HEK293 (cell line): Measurements from ENCODE around the gene RAB11FIP3.

Experiments used
- CTCF ChIA-PET: fragments of 350-600 bp; formaldehyde crosslinking; extraction: SDS; loops from one replicate; lab custom pipeline; 2021; ENCODE audit warnings: antibody characterized with exemption; lab: Yijun Ruan, JAX
- POLR2A ChIA-PET: fragments of 300-600 bp; formaldehyde crosslinking; extraction: SDS; loops from one replicate; lab custom pipeline; 2020; ENCODE audit warnings: antibody characterized with exemption, inconsistent platforms; lab: Yijun Ruan, JAX
- H3K27ac ChIP-seq: fragments of 200-500 bp; sonication (Bioruptor generic); 2 replicates; pipeline ENCODE4 v1.5.1; 2014; ENCODE audit warnings: low read depth, low read length, control low read depth, inconsistent platforms; ENCODE audit errors: extremely low read depth
- H3K36me3 ChIP-seq, 2 experiments: fragments of 200-500 bp in 1 of 2; sonication (Bioruptor generic) in 1 of 2; 1 replicate in 1 of 2; 2 replicates in 1 of 2; pipeline ENCODE4 v1.5.1; 2014 to 2017; ENCODE audit warnings: inconsistent platforms in 2 of 2, low read length in 2 of 2; ENCODE audit not compliant: control insufficient read depth in 2 of 2, insufficient read depth in 1 of 2
- H3K4me1 ChIP-seq: fragments of 200-500 bp; sonication (Bioruptor generic); 2 replicates; pipeline ENCODE4 v1.5.1; 2014; ENCODE audit warnings: mild to moderate bottlenecking, low read length, inconsistent platforms; ENCODE audit not compliant: control insufficient read depth, insufficient read depth
- H3K4me3 ChIP-seq: 2 replicates; pipeline ENCODE4 v1.5.1; 2011; ENCODE audit warnings: low read depth, mild to moderate bottlenecking, control low read depth, low read length, moderate library complexity
- H3K9me3 ChIP-seq: fragments of 200-500 bp; sonication (Bioruptor generic); 2 replicates; pipeline ENCODE4 v1.5.1; 2014; ENCODE audit warnings: low read depth, low read length, inconsistent platforms; ENCODE audit not compliant: control insufficient read depth, insufficient read depth
- EGR2 ChIP-seq: fragments of 450-650 bp; formaldehyde crosslinking; IDR thresholded peaks from 2 replicates; pipeline ENCODE4 v1.5.1; 2016; ENCODE audit warnings: low read depth, missing biosample characterization, missing genetic modification characterization
- GLI2 ChIP-seq: fragments of 450-650 bp; formaldehyde crosslinking; IDR thresholded peaks from 2 replicates; pipeline ENCODE4; 2017; ENCODE audit warnings: missing biosample characterization, missing genetic modification characterization, low read depth, borderline replicate concordance
- HOXD13 ChIP-seq: sonication (generic); formaldehyde crosslinking; IDR thresholded peaks from 2 replicates; pipeline ENCODE4 v1.8.0; 2022; ENCODE audit warnings: missing genetic modification reagents, borderline replicate concordance
- MZF1 ChIP-seq: fragments of 450-650 bp; formaldehyde crosslinking; IDR thresholded peaks from 2 replicates; pipeline ENCODE4 v1.5.1; 2017; ENCODE audit warnings: missing biosample characterization, missing genetic modification characterization, borderline replicate concordance
- OVOL3 ChIP-seq: fragments of 450-650 bp; formaldehyde crosslinking; IDR thresholded peaks from 2 replicates; pipeline ENCODE4 v1.5.1; 2016; ENCODE audit warnings: missing biosample characterization, missing genetic modification characterization
- REPIN1 ChIP-seq: fragments of 450-650 bp; formaldehyde crosslinking; IDR thresholded peaks from 2 replicates; pipeline ENCODE4 v1.5.1; 2017; ENCODE audit warnings: missing biosample characterization, missing genetic modification characterization, low read depth
- SALL2 ChIP-seq: fragments of 450-650 bp; formaldehyde crosslinking; IDR thresholded peaks from 2 replicates; pipeline ENCODE4 v1.5.0; 2017; ENCODE audit warnings: missing biosample characterization, mild to moderate bottlenecking, missing genetic modification characterization, borderline replicate concordance
- SCRT1 ChIP-seq: fragments of 450-650 bp; formaldehyde crosslinking; IDR thresholded peaks from 2 replicates; pipeline ENCODE4 v1.5.1; 2016; ENCODE audit warnings: missing biosample characterization, missing genetic modification characterization, borderline replicate concordance
- TCF7L2 ChIP-seq: IDR thresholded peaks from 2 replicates; pipeline ENCODE4 v1.6.1; 2011; ENCODE audit warnings: low read depth, mild to moderate bottlenecking, inconsistent platforms, low read length, moderate library complexity, borderline replicate concordance
- ZBTB7A ChIP-seq: fragments of 450-650 bp; formaldehyde crosslinking; IDR thresholded peaks from 2 replicates; pipeline ENCODE4 v1.5.1; 2016; ENCODE audit warnings: low read depth, missing biosample characterization, missing genetic modification characterization
- ZNF112 ChIP-seq: fragments of 450-650 bp; formaldehyde crosslinking; IDR thresholded peaks from 2 replicates; pipeline ENCODE4 v1.5.0; 2017; ENCODE audit warnings: missing biosample characterization, missing genetic modification characterization
- ZNF202 ChIP-seq: fragments of 450-650 bp; formaldehyde crosslinking; IDR thresholded peaks from 2 replicates; pipeline ENCODE4 v1.5.1; 2016; ENCODE audit warnings: missing biosample characterization, missing genetic modification characterization, borderline replicate concordance
- ZNF341 ChIP-seq: fragments of 450-650 bp; formaldehyde crosslinking; IDR thresholded peaks from 2 replicates; pipeline ENCODE4; 2016; ENCODE audit warnings: low read depth, missing biosample characterization, missing genetic modification characterization
- ZNF350 ChIP-seq: fragments of 450-650 bp; formaldehyde crosslinking; IDR thresholded peaks from 2 replicates; pipeline ENCODE4 v1.5.0; 2017; ENCODE audit warnings: missing biosample characterization, mild to moderate bottlenecking, missing genetic modification characterization
- ZNF510 ChIP-seq: fragments of 450-650 bp; formaldehyde crosslinking; IDR thresholded peaks from 2 replicates; pipeline ENCODE4 v1.5.1; 2018; ENCODE audit warnings: mild to moderate bottlenecking, missing genetic modification characterization, missing biosample characterization; ENCODE audit not compliant: insufficient replicate concordance
- ZNF530 ChIP-seq: fragments of 450-650 bp; formaldehyde crosslinking; IDR thresholded peaks from 2 replicates; pipeline ENCODE4 v1.5.1; 2016; ENCODE audit warnings: low read depth, missing biosample characterization, missing genetic modification characterization
- ZNF596 ChIP-seq: fragments of 450-650 bp; IDR thresholded peaks from 2 replicates; pipeline ENCODE4 v1.5.0; 2018; ENCODE audit warnings: missing biosample characterization, mild to moderate bottlenecking, missing genetic modification characterization, moderate library complexity
- ZNF660 ChIP-seq: fragments of 450-650 bp; IDR thresholded peaks from 2 replicates; pipeline ENCODE4 v1.5.1; 2018; ENCODE audit warnings: missing biosample characterization, mild to moderate bottlenecking, missing genetic modification characterization
- ZNF664 ChIP-seq: fragments of 450-650 bp; formaldehyde crosslinking; IDR thresholded peaks from 2 replicates; pipeline ENCODE4 v1.5.1; 2016; ENCODE audit warnings: missing biosample characterization, missing genetic modification characterization
- ZNF777 ChIP-seq: fragments of 450-650 bp; formaldehyde crosslinking; IDR thresholded peaks from 2 replicates; pipeline ENCODE4 v1.5.1; 2017; ENCODE audit warnings: missing biosample characterization, missing genetic modification characterization, borderline replicate concordance
- TF ChIP-seq, protein P1 (sequence below): fragments of 450-650 bp; formaldehyde crosslinking; IDR thresholded peaks from 2 replicates; pipeline ENCODE4; 2016; ENCODE audit warnings: missing biosample characterization, missing genetic modification characterization
- TF ChIP-seq, protein P2 (sequence below): fragments of 450-650 bp; formaldehyde crosslinking; IDR thresholded peaks from 2 replicates; pipeline ENCODE4 v1.5.1; 2016; ENCODE audit warnings: missing biosample characterization, missing genetic modification characterization
- TF ChIP-seq, protein P3 (sequence below): IDR thresholded peaks from 2 replicates; pipeline ENCODE4 v1.6.1; 2011; ENCODE audit warnings: mild to moderate bottlenecking, low read depth, low read length, borderline replicate concordance
- TF ChIP-seq, protein P4 (sequence below): fragments of 450-650 bp; formaldehyde crosslinking; IDR thresholded peaks from 2 replicates; pipeline ENCODE4 v1.5.1; 2017; ENCODE audit warnings: missing biosample characterization, missing genetic modification characterization
- TF ChIP-seq, protein P5 (sequence below): fragments of 450-650 bp; formaldehyde crosslinking; IDR thresholded peaks from 2 replicates; pipeline ENCODE4 v1.5.1; 2016; ENCODE audit warnings: missing biosample characterization, missing genetic modification characterization

RAB11FIP3 gene

DNA sequence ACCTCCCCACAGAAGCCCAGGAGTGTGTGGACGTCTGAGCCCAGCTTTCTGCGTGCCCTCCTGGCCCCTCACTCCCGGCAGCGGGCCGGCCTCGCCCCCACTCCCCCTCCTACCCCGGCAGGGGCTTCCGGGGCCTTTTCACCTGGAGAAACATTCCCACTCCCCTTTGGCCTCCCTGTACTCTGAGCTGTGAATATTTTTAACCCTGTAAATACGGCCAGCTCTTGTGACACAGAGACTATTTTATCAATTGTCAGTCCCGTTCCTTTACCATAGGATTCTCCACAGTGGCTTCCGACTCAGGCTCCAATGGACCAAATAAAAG lies 128.8 kb downstream of the RAB11FIP3 start:
- H3K4me1 ChIP-seq, result no peaks in the 10 kb centered on the region
- CTCF ChIA-PET, result interaction anchor here (0.6 kb wide), 1 partner anchor 135 kb away, joined by 3 read pairs; no protein-coding TSS in a partner anchor
- no peaks in the 10 kb centered on the region for H3K9me3 ChIP-seq
- no peak overlapping the region for H3K27ac ChIP-seq
- TF ChIP-seq REPIN1 (tag by site-specific recombination) (no peak), ZNF202 (no peak), ZNF530 (no peak), ZNF596 (no peak), SALL2 (tag by site-specific recombination) (no peak), EGR2 (tag by site-specific recombination) (no peak), HOXD13 (CRISPR knock-in tag) (no peak), OVOL3 (tag by site-specific recombination) (no peak), ZNF112 (tag by site-specific recombination) (no peak), TCF7L2 (no peak), ZNF777 (no peak), ZNF350 (tag by site-specific recombination) (no peak), ZNF664 (tag by site-specific recombination) (no peak), ZBTB7A (tag by site-specific recombination) (no peak), ZNF510 (tag by site-specific recombination) (no peak), GLI2 (tag by site-specific recombination) (no peak), SCRT1 (tag by site-specific recombination) (no peak), MZF1 (tag by site-specific recombination) (no peak)
- TF ChIP-seq, protein P1, sequence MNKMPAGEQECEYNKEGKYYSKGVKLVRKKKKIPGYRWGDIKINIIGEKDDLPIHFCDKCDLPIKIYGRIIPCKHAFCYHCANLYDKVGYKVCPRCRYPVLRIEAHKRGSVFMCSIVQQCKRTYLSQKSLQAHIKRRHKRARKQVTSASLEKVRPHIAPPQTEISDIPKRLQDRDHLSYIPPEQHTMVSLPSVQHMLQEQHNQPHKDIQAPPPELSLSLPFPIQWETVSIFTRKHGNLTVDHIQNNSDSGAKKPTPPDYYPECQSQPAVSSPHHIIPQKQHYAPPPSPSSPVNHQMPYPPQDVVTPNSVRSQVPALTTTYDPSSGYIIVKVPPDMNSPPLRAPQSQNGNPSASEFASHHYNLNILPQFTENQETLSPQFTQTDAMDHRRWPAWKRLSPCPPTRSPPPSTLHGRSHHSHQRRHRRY (tag by site-specific recombination), result no peak
- TF ChIP-seq, protein P2, sequence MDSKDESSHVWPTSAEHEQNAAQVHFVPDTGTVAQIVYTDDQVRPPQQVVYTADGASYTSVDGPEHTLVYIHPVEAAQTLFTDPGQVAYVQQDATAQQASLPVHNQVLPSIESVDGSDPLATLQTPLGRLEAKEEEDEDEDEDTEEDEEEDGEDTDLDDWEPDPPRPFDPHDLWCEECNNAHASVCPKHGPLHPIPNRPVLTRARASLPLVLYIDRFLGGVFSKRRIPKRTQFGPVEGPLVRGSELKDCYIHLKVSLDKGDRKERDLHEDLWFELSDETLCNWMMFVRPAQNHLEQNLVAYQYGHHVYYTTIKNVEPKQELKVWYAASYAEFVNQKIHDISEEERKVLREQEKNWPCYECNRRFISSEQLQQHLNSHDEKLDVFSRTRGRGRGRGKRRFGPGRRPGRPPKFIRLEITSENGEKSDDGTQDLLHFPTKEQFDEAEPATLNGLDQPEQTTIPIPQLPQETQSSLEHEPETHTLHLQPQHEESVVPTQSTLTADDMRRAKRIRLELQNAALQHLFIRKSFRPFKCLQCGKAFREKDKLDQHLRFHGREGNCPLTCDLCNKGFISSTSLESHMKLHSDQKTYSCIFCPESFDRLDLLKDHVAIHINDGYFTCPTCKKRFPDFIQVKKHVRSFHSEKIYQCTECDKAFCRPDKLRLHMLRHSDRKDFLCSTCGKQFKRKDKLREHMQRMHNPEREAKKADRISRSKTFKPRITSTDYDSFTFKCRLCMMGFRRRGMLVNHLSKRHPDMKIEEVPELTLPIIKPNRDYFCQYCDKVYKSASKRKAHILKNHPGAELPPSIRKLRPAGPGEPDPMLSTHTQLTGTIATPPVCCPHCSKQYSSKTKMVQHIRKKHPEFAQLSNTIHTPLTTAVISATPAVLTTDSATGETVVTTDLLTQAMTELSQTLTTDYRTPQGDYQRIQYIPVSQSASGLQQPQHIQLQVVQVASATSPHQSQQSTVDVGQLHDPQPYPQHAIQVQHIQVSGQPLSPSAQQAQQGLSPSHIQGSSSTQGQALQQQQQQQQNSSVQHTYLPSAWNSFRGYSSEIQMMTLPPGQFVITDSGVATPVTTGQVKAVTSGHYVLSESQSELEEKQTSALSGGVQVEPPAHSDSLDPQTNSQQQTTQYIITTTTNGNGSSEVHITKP (tag by site-specific recombination), result no peak
- peaks cover 0 to 23% of the 10 kb centered on the region in 2 experiments; a peak in 1 of 3 replicates for H3K36me3 ChIP-seq
- no peak overlapping the region for H3K4me3 ChIP-seq
- POLR2A ChIA-PET, result no interaction called here

DNA sequence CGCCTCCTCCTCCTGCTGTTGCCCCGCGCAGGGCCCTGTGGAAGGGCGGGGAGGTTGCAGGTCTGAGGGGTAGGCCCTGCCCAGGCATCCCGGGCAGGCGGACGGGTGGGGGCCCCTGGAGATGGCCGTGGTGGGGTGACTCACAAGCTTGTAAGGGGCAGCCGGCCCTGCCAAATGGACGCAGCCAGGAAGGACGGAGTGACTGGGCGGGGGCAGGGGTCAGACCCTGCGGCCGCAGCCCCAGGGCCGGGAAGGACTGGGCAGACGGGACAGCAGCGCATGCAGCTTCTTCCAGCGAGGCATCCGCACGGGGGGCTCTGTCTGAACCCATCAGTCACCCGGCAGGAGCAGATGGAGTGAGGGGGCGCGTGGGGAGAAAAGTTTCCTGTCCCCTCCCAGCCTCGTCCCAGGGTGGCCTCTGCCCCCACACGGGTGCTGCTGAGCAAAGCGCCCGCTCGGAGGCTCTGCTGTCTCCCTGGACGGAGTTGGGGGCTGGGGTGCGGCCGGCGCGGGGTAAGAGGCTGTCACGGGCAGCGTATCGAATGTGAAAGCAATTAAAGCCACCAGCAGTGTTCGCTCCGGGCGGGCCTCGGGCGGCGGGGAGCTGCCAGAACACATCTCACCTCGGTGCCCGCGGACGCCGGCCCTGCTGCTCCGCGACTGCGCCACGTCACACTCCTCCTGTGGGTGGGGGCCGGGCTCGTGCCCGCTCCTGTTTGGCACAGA lies 129.4 kb downstream of the RAB11FIP3 start:
- ChIA-PET POLR2A (interaction anchor here (0.9 to 1.2 kb wide), 2 partner anchors 12 to 16 kb away, joined by 3 to 4 read pairs; partner anchors contain the start of gene NHLRC4), CTCF (interaction anchor here (0.6 kb wide), 1 partner anchor 136 kb away, joined by 3 read pairs; no protein-coding TSS in a partner anchor)
- no peak overlapping the region for H3K27ac ChIP-seq
- no peak overlapping the region for H3K4me3 ChIP-seq
- no peaks in the 10 kb centered on the region for H3K9me3 ChIP-seq
- no peaks in the 10 kb centered on the region; the same call in 1 of the 2 replicates for H3K4me1 ChIP-seq
- H3K36me3 ChIP-seq, result peaks cover 0 to 19% of the 10 kb centered on the region in 2 experiments; a peak in 1 of 3 replicates
- TF ChIP-seq, protein P3, sequence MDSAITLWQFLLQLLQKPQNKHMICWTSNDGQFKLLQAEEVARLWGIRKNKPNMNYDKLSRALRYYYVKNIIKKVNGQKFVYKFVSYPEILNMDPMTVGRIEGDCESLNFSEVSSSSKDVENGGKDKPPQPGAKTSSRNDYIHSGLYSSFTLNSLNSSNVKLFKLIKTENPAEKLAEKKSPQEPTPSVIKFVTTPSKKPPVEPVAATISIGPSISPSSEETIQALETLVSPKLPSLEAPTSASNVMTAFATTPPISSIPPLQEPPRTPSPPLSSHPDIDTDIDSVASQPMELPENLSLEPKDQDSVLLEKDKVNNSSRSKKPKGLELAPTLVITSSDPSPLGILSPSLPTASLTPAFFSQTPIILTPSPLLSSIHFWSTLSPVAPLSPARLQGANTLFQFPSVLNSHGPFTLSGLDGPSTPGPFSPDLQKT, result no peak
- TF ChIP-seq ZNF341 (tag by site-specific recombination) (no peak), ZNF664 (tag by site-specific recombination) (no peak), REPIN1 (tag by site-specific recombination) (no peak), ZNF660 (tag by site-specific recombination) (no peak)
- TF ChIP-seq, protein P4, sequence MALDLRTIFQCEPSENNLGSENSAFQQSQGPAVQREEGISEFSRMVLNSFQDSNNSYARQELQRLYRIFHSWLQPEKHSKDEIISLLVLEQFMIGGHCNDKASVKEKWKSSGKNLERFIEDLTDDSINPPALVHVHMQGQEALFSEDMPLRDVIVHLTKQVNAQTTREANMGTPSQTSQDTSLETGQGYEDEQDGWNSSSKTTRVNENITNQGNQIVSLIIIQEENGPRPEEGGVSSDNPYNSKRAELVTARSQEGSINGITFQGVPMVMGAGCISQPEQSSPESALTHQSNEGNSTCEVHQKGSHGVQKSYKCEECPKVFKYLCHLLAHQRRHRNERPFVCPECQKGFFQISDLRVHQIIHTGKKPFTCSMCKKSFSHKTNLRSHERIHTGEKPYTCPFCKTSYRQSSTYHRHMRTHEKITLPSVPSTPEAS (tag by site-specific recombination), result no peak
- TF ChIP-seq, protein P5, sequence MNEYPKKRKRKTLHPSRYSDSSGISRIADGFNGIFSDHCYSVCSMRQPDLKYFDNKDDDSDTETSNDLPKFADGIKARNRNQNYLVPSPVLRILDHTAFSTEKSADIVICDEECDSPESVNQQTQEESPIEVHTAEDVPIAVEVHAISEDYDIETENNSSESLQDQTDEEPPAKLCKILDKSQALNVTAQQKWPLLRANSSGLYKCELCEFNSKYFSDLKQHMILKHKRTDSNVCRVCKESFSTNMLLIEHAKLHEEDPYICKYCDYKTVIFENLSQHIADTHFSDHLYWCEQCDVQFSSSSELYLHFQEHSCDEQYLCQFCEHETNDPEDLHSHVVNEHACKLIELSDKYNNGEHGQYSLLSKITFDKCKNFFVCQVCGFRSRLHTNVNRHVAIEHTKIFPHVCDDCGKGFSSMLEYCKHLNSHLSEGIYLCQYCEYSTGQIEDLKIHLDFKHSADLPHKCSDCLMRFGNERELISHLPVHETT (tag by site-specific recombination), result no peak
